ENCODE results near the gene ALS2.
A peak's percentile ranks its signal among the peaks of the same experiment; 100 is the strongest.

Gene ALS2

GRCh38 chr2:201751566-201751965 lies 29.2 kb downstream of the ALS2 start:
- no peak for DNase-seq

GRCh38 chr2:201746551-201746950 lies 34.2 kb downstream of the ALS2 start:
- DNase-seq = no peak

GRCh38 chr2:201735486-201735885 lies 45.2 kb downstream of the ALS2 start:
- no peak for DNase-seq

GRCh38 chr2:201734111-201734510 lies 46.6 kb downstream of the ALS2 start:
- no peak for DNase-seq

GRCh38 chr2:201733544-201733943 lies 47.2 kb downstream of the ALS2 start:
- DNase-seq = no peak

GRCh38 chr2:201730651-201731285 lies 50.0 kb downstream of the ALS2 start:
- no peak for DNase-seq

GRCh38 chr2:201715459-201715858 lies 65.3 kb downstream of the ALS2 start:
- DNase-seq = no peak

- DNase-seq = no peak
These were observed 68.0 kb downstream of the ALS2 start for GRCh38 chr2:201712726-201713125.

- no peak for DNase-seq
These were observed 71.0 kb downstream of the ALS2 start for GRCh38 chr2:201709747-201710146.

- no peak for DNase-seq
These were observed 71.7 kb downstream of the ALS2 start for GRCh38 chr2:201709049-201709448.

- peak; percentile 63 for DNase-seq
These were observed 73.0 kb downstream of the ALS2 start for GRCh38 chr2:201707753-201708152.

GRCh38 chr2:201707142-201707541 lies 73.6 kb downstream of the ALS2 start:
- no peak for DNase-seq

GRCh38 chr2:201704536-201704935 lies 76.2 kb downstream of the ALS2 start:
- DNase-seq = no peak

GRCh38 chr2:201701646-201702045 lies 79.1 kb downstream of the ALS2 start:
- no peak for DNase-seq

GRCh38 chr2:201699416-201699815 lies 81.3 kb downstream of the ALS2 start:
- no peak for DNase-seq

- DNase-seq = peak; percentile 77
These were observed 82.0 kb downstream of the ALS2 start, which contains the start of gene MPP4 for GRCh38 chr2:201698588-201699226. Gene MPP4, minus strand, starts transcription at chr2:201698644. Its CDS starts 4,690 bp downstream, at chr2:201693954.

GRCh38 chr2:201697899-201698298 lies 82.8 kb downstream of the ALS2 start:
- DNase-seq = peak; percentile 82

- peak; percentile 91 for DNase-seq
These were observed 84.5 kb downstream of the ALS2 start for GRCh38 chr2:201696151-201696659.

- DNase-seq = no peak
These were observed 95.6 kb downstream of the ALS2 start for GRCh38 chr2:201685156-201685555.

- DNase-seq = peak; percentile 22
These were observed 100.0 kb downstream of the ALS2 start for GRCh38 chr2:201680743-201681142.

GRCh38 chr2:201678401-201678800 lies 102.3 kb downstream of the ALS2 start:
- no peak for DNase-seq

GRCh38 chr2:201675454-201675853 lies 105.3 kb downstream of the ALS2 start:
- DNase-seq = no peak

- DNase-seq = no peak
These were observed 105.9 kb downstream of the ALS2 start for GRCh38 chr2:201674794-201675193.

- no peak for DNase-seq
These were observed 106.4 kb downstream of the ALS2 start for GRCh38 chr2:201674298-201674697.

GRCh38 chr2:201673546-201673945 lies 107.2 kb downstream of the ALS2 start:
- DNase-seq = no peak
